Astrocyte (in vitro differentiated cells and primary cell): ENCODE data around the gene GNB2.

ENCODE experiments used
- CTCF ChIP-seq: IDR thresholded peaks from 2 replicates; pipeline ENCODE4 v1.5.1; 2011; ENCODE audit warnings: low read depth, mild to moderate bottlenecking, inconsistent platforms, low read length, moderate library complexity; ENCODE audit not compliant: insufficient read depth
- EZH2 ChIP-seq: IDR thresholded peaks from 2 replicates; pipeline ENCODE4 v1.6.1; 2012; ENCODE audit warnings: mild to moderate bottlenecking, low read length, inconsistent platforms; ENCODE audit not compliant: insufficient read depth

GRCh38 chr7:100685631-100686145 lies 12.1 kb downstream of the GNB2 start:
- TF ChIP-seq CTCF (no peak), EZH2 (no peak)
